T-helper 1 cell treated with Interleukin-12 subunit alpha and Interleukin-12 subunit beta and Interleukin-4 antibody, amounts not matched to agents 30 ng/mL and 1 ng/mL, for 36 hours (primary cell): ENCODE results near the gene DIDO1. TPM values are rescaled to one million over a fixed set of nuclear protein-coding genes. Genes with fewer than 3 reads are reported as not detected.

Source experiments
- intact Hi-C: fragments of 100-400 bp; cut with micrococcal nuclease; formaldehyde crosslinking; loops from one replicate; pipeline ENCODE4 v1.15.1; 2024
- total RNA-seq: library from RNA; stranded (reverse); gene quantifications from 2 replicates; pipeline ENCODE4 v1.2.3, GENCODE V29; 2022

Gene DIDO1
- total RNA-seq, 1 donor from 2014 or later, result 72.3 TPM

DNA sequence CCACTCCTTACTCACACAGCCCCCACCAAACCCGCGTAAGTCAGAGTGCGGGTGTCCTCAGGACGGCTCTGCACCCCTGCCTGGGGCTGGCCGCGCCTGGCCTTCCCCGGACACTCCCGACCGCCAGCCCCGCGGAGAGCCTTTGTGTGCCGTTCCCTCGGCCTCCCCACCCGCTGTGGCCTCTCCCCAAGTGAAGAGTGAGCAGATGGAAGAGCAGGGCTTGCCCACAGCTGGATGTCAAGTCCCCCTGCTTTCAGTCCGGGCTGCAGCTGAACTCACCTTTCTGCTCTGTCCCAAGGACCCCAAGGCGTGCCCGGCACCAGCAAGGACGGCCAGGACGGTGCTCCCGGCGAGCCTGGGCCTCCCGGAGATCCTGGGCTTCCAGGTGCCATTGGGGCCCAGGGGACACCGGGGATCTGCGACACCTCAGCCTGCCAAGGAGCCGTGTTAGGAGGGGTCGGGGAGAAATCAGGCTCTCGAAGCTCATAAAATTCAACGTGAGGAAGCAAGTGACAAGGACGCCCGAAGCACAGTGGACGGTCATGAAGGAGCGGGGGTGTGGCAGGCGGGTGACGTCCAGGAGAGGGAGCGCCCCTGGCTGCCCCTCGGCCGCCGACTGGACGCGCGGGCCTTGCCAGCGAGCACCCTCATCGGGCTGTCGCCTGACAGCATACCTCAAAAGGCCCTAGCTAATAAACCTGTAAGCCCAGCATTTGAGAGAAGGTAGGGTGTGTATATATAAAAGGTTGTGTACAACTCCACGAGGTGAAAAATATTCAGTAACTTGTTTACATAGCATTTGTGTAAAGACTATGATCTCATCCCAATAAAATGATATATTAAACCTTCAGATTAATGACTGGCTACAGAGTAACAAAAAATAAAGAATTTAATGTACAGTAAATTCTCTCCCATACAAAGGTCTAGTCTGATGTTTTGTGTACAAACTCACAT is 85.8 kb downstream of the DIDO1 start:
- intact Hi-C loops, result no loop called here

DNA sequence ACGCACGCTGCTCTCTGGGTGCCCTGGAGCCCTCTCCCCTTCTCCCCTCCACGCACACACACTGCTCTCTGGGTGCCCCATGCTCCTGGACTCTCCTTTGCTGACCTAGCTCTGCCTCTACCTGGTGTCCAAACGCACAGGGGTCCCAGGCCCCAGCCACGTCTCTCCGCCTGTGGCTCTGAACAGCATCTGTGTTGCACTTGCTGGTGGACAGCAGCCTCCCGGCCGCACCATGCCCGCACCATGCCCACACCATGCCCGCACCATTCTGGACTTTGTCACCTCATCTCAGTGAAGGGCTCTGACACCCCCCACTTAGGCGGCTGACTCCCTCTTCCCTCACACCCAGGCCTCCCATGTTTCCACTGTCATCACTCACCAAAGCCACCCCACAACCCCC is 86.5 kb downstream of the DIDO1 start:
- intact Hi-C loops, result no loop called here

DNA sequence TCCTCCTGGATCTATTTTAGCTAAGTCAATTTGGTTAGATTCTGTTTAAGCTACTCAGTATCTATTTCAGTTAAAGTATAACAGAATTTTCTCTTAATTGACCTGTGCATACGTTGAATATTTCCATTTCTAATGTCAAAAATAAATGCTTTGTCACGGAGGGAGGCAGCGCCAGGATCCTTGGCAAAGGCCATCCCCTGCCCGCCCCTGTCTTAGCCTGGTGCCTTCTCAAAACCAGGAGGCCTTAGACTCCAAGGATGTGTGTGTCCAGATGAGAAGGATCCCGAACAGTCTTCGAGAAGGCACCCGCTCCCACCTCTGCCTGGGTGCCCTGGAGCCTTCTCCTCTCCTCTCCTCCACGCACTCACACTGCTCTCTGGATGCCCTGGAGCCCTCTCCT is 87.0 kb downstream of the DIDO1 start:
- intact Hi-C loops, result no loop called here

DNA sequence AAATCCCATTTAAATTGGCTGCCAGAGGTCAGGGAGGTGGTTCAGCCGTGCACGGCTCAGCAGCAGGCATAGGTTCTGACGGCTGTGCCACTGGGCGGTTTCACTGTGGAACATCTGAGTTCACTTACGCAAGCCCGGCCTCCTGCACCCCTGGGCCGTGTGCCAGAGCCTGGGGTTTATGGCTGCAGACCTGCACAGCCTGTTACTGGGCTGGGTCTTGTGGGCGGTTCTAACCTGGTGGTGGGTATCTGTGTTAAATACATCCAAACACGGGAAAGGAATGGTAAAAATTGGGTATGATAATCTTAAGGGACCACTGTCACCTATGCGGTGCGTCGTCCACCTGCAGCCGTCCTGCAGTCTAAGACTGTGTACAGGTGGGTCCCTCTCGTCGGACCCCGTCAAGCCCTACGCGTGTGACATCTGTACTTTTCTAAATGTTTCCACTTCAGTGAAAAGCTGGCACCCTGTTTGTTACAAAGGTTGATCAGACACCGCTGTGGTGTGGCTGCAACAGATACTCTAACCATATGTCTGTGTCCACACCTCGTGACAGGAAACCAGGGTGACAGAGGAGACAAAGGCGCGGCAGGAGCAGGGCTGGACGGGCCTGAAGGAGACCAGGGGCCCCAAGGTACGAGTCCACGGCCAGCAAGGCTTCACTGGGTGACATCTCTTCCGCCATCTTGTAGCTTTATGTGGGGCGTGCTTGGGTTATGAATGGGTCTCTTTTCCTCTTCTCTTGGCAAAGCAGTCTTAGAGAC is 88.0 kb downstream of the DIDO1 start:
- intact Hi-C loops, result no loop called here

DNA sequence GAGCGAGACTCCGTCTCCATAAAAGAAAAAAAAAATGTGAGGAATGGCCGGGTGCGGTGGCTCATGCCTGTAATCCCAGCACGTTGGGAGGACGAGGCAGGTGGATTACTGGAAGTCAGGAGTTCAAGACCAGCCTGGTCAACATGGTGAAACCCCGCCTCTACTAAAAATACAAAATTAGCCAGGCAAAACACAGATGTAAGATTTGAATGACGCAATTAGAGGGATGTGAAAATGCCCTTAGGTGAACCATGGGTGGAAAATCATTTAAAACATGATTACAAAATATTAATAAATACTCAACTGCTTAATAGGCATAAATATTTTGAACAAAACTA is 88.5 kb downstream of the DIDO1 start:
- intact Hi-C loops, result no loop called here

DNA sequence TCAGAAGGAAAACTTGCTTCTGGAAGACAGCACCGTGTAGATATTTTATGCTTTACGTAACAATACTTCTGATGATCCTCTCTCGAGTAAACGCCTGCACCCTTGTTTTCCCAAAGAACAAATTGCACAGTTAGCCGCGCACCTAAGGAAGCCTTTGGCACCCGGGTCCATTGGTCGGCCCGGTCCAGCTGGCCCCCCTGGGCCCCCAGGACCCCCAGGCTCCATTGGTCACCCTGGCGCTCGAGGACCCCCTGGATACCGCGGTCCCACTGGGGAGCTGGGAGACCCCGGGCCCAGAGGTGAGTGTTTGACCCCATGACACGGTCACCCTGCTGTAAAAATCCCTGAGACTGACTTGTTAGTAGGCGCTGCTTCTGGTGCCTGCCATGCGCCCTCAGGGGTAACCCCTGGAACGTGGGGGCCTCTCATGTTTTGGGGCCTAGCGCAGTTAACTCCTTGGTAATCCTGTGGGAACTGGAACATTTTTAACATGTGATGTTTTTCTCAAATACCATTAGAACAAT is 89.3 kb downstream of the DIDO1 start:
- intact Hi-C loops, result no loop called here

DNA sequence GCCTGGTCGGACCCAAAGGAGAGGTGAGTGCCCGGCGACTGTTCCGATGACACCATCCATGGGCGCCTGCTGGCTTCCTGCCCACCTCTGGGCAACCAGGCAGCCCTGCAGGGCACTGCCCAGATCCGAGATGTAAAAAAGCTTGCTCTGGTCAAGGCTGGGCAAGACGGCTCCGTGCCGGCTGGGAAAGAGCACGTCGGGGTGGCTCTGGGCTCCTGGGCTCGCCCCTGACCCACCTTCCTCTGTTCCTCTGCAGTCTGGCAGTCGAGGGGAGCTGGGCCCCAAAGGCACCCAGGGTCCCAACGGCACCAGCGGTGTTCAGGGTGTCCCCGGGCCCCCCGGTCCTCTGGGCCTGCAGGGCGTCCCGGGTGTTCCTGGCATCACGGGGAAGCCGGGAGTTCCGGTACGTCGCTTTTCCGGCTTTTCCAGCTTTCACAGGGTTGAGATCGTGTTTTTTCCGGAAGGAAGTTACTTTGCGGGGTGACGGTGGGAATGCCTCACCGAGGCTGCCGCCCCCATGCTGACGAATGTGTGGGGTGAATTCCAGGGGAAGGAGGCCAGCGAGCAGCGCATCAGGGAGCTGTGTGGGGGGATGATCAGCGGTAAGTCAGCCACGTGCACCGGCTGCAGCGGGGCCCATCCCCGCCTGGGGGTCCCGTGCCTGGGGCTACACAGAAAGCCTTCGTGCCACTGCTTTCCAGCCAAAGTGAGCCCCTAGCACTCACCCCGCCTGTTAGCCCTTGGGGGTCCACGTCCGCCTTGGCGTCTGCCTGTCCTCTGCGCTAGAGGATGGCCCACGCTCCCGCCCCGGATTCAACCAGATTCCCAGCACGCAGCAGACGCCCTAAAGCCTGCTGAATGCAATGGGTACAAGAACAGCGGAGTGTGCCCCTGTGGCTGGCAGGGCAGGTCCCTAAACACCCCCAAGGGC is 90.1 kb downstream of the DIDO1 start:
- intact Hi-C loops, result no loop called here

DNA sequence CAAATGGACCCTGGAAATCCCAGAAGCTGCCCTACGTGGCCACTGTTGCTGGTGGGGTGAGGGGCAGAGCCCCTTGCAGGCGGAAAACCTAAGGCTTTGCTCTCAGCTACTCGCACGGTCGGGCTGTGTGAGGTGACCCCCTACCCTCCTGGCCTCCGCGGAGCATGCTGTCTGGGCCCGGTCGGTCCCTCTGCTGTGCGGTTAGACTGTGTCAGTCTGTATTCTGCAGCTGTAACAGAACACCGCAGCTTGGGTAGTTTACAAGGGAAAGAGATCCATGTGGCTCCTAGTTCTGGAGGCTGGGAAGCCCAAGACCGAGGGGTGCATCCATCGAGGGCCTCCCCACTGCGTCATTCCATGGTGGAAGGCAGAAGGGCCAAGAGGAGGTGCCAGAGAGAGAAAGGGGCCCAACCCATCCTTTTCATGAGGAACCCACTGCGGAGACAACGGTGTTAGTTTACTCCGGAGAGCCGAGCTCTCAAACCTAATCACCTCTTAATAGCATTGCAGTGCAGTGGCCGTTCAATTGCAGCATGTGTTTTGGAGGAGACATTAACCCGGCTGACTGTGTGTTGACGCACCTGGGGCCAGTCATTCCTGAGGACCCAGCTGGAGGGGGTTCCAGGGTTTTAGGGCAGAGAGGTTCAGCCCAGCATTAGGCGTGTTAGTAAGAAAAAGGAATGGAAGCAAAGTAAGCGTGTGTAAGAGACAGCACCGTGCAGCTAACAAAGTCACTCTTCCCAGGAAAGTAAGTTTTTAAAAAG is 91.2 kb downstream of the DIDO1 start:
- intact Hi-C loops, result no loop called here

DNA sequence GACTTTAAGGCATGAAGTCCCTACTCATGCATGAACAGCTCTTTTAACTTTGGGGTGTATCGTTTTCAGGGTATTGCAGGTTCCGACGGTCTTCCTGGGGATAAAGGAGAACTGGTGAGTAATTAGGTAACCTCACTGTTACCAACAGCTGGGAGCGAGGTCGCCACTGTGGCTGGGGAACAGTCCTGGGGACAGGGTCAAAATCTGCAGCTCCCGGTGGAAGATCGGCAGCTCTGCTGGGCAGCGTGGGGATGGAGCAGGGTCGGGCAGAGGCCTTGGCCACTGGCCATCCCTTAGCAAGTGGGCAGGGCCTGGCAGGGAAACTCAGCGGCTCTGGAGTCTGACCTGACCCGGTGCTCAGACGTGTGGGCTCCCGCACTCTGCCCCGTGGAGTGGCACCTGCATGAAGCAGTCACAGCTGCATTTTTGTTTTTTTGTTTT is 93.3 kb downstream of the DIDO1 start:
- intact Hi-C loops, result no loop called here

DNA sequence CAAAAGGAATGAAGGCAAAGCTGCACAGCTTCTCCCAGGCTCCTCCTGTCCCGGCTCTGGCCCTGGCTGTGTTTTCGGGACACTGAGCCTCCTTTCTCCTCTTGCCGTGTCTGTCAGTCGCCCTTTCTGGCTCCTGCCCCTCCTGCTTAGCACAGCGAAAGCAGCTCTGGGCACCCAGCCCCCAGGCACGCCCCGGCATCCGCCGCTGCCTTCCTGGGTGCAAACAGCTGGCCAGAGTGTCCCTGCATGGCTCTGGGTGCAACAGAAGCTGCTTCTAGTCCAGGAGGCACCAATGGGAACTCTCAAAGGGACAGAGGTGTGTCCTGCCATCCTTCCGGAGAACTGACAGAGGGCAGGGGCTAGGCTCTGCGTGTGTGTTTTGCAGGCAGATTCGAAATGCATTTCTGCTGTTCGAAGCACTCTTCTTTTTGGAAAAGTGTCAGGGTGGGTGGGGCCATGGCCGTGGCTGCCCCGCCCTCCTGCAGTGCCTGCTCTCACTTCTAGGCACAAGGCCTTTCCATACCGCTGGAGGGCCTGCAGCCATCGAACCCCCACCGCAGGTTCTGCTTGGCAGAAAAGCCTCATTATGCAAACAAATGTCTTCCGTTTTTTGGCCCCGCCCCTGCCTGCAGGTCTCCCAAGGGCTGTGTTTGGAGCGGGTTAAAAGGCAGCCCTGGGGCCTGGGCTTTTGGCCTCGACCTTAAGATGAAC is 93.9 kb downstream of the DIDO1 start:
- intact Hi-C loops, result no loop called here

DNA sequence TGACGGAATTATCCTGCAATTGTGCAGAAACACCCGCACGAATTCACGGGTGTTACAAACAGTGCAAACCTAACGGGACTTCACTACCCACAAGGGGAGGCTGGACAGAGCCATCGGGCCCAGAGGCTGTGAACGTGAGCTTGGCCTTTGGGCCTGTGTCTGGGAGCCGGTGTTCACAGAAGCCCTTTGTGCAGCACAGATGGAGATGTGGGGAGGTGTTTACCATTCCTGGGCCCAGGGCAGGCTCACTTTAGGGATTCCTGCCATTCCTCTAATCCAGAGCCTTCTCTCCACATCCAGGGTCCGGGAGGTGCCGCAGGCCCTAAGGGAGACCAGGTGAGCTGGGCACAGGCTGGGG is 94.5 kb downstream of the DIDO1 start:
- intact Hi-C loops, result no loop called here

DNA sequence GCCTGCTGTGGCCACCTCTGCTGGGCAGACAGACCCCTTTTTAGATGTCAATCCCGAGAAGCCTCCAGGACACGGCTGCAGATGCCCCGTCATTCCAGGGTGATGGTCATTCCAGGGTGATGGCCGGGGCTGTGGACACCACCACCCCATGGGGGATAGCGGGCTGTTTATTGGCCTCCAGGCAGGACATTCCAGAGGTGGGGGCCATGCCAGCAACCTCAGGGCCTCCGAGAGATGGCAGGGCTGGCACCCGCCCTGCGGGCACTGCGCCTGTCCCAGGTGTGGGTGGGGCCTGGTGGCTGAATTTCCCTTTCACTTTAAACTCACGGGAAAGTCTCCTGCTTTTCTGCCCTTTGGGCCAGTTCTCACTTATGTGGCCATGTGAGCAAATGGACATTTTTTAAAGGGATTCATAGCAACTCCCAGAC is 94.9 kb downstream of the DIDO1 start:
- intact Hi-C loops, result no loop called here

DNA sequence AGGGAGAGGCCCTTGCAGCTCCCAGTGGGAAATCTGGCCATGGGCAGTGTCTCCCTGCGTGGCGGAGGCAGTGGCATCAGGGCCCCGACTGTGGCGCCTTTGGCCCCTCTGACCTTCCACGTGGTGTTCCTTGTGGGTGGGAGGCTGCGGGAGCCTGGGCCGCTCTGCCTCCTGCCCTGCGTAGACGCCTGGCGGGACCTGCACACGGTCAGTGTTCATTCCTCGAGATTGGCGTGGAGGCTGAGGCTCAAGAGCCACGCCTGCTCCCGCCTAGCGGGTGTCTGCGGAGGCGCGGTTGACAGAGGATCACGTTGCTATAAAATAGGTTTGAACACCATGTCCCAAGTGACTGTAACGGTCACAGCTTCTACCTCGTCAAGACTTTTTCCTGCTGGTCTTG is 95.5 kb downstream of the DIDO1 start:
- intact Hi-C loops, result no loop called here

DNA sequence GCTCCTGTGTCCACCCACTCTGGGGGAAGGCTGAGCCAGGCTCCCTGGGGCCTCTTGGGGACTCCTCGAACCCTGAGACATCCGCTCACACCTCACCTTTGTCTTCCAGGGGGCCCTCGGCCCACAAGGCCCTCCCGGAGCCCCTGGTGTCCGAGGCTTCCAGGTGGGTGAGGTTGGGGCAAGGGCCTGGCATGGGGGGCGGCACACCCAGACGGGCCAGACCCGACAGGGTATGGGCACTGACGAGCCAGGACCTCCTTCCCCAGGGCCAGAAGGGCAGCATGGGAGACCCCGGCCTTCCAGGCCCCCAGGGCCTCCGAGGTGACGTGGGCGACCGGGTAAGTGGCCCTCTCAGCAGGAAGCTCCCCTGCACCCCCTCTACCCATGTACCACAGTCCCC is 96.1 kb downstream of the DIDO1 start:
- intact Hi-C loops, result no loop called here

DNA sequence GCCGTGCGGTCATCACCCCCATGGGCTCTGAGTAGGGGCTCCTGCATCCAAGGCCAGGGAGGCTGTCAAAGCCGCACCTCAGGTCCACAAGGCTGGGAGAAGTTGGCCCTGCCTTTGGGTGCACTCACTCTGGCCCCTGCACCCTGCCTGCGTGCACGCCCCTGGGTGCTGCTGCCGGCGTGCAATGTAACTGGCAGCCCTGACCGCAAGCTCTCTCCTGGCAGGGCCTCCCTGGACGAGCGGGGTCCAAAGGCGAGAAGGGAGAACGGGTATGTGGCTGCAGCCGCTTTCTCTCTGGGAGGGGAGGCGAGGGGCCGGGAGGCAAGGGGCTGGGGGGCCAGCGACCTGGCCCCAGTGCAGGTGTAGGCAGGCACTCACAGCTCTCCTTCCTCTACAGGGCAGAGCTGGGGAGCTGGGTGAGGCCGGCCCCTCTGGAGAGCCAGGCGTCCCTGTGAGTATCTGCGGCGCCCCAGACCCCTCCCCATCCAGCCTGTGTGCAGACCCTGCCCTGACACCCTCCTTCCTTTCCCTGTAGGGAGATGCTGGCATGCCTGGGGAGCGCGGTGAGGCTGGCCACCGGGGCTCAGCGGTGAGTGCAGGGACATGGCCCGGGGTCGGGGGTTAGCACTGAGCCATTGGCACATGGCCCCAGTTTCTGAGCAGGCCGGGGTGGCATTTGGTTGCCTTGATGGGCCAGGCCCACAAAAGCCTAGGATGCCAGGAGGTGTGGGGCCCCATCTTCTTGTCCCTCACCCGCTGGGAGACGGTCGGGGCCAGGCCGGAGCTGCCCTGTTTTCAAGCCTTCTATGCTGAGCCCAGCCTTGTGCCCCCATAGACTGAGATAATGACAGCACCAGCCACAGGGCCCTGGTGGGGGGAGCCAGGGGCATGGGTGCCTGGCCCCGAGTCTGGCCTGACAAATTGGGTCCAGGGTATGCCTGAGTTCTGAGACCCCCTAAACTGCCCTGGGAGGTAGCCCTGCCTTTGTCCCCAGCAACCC is 96.8 kb downstream of the DIDO1 start:
- intact Hi-C loops, result no loop called here

DNA sequence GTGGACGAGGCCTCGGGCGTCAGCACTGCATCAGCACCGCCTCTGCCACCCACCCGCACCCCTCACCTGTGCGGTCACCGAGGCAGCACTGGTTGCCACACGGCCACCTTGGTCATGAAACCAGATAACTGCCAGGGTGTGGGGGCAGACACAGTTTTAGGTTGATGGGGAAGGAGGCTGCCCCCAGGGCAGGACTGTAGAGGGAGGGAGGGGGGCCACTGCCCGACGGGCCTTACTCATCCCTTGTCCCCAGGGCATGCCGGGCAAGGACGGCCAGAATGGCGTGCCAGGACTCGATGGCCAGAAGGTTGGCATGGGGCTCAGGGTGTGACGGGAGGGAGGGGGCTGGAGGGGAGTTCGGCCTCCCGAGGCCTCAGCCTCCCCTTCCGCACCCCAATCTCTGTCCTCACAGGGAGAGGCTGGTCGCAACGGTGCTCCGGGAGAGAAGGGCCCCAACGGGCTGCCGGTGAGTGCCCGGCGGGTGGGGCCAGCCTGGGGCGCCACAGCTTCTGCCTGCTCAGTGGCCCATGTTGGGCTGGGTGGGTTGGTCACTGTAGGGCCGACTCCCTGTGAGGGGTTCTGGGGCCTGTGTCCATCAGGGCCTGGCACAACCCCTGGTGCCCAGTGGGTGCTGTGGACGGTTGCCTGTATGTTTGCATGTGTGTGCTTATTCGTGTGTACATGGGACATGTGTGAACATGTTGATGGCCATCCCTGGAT is 97.6 kb downstream of the DIDO1 start:
- intact Hi-C loops, result no loop called here

DNA sequence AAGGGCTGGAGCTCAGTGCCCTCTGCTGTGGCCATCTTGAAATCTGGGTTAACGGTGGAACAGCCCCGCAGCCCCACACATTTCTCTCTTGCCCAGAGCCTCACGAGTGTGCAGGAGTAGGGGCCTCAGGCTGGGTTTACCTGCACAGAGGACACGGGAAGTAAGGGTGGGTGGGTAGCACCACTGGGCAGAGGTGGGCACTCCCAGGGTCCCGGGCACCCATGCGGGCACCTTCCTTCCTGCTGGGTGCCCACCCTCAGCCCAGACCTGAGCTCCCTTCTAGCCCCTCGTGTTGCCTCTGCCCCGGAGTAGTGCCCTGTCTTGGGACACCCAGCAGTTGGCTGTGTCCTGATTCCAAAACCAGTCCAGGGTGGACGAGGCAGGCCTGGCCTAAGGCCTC is 98.3 kb downstream of the DIDO1 start:
- intact Hi-C loops, result no loop called here
